Bronchial epithelial cell (primary cell): ENCODE data around the gene PLA2G4D. TPM values are rescaled to one million over a fixed set of nuclear protein-coding genes. Genes with fewer than 3 reads are reported as not detected.

Source experiments
- DNase-seq: peaks from one replicate; pipeline ENCODE4 v3.0.0-alpha.2; 2010; ENCODE audit warnings: low read depth
- FAIRE-seq: peaks from 2 replicates; lab custom pipeline; 2011; peaks lifted over from hg19 to GRCh38; lab: Jason Lieb, UNC
- H3K27me3 ChIP-seq: 2 replicates; pipeline ENCODE4 v1.5.1; 2011; ENCODE audit warnings: low read length; ENCODE audit not compliant: control insufficient read depth, insufficient read depth
- H3K36me3 ChIP-seq: 2 replicates; pipeline ENCODE4 v1.5.1; 2011; ENCODE audit warnings: low read length; ENCODE audit not compliant: control insufficient read depth, insufficient read depth
- H3K4me3 ChIP-seq: 2 replicates; pipeline ENCODE4 v1.5.1; 2011; ENCODE audit warnings: mild to moderate bottlenecking, low read depth, low read length, control low read depth
- total RNA-seq: library from RNA; depleted of rRNA; stranded (reverse); fragments of >200 nt; gene quantifications from 2 replicates; pipeline ENCODE4 v1.2.1, GENCODE V29; 2014
- TF ChIP-seq, protein P1 (sequence below): IDR thresholded peaks from 2 replicates; pipeline ENCODE4 v1.5.1; 2011; ENCODE audit warnings: mild to moderate bottlenecking, moderate library complexity, low read length, control low read depth, inconsistent platforms; ENCODE audit not compliant: insufficient read depth, severe bottlenecking

PLA2G4D gene
- total RNA-seq, 1 donor from 2014 or later, result under 0.01 TPM

GRCh38 chr15:42135351-42135750 lies 41.0 kb upstream of the PLA2G4D start:
- FAIRE-seq (no peak), DNase-seq (no peak)
- peaks cover 6% of the 10 kb centered on the region for H3K27me3 ChIP-seq
- TF ChIP-seq, protein P1, sequence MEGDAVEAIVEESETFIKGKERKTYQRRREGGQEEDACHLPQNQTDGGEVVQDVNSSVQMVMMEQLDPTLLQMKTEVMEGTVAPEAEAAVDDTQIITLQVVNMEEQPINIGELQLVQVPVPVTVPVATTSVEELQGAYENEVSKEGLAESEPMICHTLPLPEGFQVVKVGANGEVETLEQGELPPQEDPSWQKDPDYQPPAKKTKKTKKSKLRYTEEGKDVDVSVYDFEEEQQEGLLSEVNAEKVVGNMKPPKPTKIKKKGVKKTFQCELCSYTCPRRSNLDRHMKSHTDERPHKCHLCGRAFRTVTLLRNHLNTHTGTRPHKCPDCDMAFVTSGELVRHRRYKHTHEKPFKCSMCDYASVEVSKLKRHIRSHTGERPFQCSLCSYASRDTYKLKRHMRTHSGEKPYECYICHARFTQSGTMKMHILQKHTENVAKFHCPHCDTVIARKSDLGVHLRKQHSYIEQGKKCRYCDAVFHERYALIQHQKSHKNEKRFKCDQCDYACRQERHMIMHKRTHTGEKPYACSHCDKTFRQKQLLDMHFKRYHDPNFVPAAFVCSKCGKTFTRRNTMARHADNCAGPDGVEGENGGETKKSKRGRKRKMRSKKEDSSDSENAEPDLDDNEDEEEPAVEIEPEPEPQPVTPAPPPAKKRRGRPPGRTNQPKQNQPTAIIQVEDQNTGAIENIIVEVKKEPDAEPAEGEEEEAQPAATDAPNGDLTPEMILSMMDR, result no peak
- no peaks in the 10 kb centered on the region for H3K36me3 ChIP-seq
- H3K4me3 ChIP-seq, result no peak overlapping the region

DNA sequence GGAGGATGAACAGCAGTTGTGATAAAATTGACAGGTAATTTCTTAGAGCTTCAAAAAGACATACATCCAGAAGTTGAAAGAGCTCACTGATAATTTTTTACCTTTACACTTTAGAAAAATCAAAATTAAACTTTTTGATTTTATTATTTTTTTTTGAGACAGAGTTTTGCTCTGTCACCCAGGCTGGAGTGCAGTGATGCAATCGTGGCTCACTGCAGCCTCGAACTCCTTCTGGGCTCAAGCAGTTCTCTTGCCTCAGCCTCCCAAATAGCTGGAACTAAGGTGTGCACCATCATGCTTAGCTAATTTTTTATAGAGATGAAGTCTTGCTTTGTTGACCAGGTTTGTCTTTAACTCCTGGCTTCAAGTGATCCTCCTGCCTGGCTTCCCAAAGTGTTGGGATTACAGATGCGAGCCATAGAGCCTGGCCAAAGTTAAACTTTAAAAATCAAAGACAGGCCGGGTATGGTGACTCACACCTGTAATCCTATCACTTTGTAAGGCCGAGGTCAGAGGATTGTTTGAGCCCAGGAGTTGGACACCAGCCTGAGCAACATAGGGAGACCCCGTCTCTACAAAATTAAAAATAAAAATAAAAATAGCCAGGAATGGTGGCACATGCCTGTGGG lies 40.4 kb upstream of the PLA2G4D start:
- FAIRE-seq (no peak), DNase-seq (no peak)
- Histone ChIP-seq H3K4me3 (no peak overlapping the region), H3K27me3 (peaks cover 6% of the 10 kb centered on the region), H3K36me3 (no peaks in the 10 kb centered on the region)
- TF ChIP-seq, protein P1, result no peak

DNA sequence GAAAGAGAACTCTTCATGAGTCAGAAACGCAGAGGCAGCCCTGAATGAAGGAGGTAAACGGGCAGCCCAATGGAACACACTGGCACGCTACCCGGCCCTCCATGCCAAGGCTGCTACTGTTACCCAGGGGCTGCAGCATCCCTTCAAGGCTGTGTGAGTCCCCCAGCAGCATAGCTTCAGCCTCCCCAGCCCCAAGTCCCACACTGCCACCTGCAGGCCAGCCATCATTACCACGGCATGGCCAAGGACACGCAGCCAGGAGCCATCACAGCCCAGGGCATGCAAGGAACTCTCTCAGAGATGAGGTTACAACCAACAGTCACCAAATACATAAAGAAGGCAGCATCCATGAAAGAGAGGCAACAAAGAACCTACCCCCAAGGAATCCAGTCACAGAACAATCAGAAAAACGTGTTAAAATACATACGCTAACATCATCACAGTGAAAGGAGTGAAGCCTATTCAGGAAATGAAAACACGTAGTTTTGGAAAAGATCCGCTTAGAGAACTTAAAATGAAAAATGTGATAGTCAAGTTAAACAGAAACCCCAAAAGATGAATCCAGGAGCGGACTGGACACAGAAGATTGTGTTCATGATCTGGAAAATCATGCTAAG lies 39.6 kb upstream of the PLA2G4D start:
- TF ChIP-seq, protein P1, result peak; percentile 94
- Histone ChIP-seq H3K4me3 (no peak overlapping the region), H3K36me3 (no peaks in the 10 kb centered on the region), H3K27me3 (peaks cover 6% of the 10 kb centered on the region)
- FAIRE-seq (no peak), DNase-seq (no peak)

DNA sequence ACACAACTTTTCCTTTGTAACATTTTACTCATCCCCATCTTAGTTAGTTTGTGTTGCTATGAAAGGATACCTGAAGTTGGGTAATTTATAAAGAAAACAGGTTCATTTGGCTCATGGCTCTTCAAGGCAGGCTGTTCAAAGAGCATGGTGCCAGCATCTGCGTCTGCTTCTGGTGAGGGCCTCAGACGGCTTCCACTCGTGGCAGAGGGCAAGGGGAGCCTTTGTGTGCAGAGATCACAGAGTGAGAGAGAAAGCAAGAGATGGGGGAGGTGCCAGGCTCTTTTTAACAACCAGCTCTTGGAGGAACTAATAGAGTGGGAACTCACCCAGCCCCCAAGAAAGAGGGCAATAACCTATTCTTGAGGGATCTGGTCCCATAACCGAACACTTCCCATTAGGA lies 39.0 kb upstream of the PLA2G4D start:
- TF ChIP-seq, protein P1, result no peak
- FAIRE-seq, result no peak
- Histone ChIP-seq H3K4me3 (no peak overlapping the region), H3K27me3 (peaks cover 6% of the 10 kb centered on the region), H3K36me3 (no peaks in the 10 kb centered on the region)
- no peak for DNase-seq

GRCh38 chr15:42131826-42132806 lies 37.8 kb upstream of the PLA2G4D start:
- no peak overlapping the region for H3K4me3 ChIP-seq
- H3K36me3 ChIP-seq, result no peaks in the 10 kb centered on the region
- TF ChIP-seq, protein P1, result no peak
- FAIRE-seq (no peak), DNase-seq (no peak)
- H3K27me3 ChIP-seq, result peaks cover 6% of the 10 kb centered on the region
